CD4-positive, alpha-beta T cell treated with Interleukin-12 subunit alpha and Interleukin-12 subunit beta, for 1 hour (primary cell): ENCODE results near the gene CAPN5.

ENCODE experiments used
- DNase-seq: peaks from one replicate; pipeline ENCODE4 v3.0.0-alpha.2; 2020

Gene CAPN5

GRCh38 chr11:77121876-77122575, 55.3 kb downstream of the CAPN5 start:
- no peak for DNase-seq

DNA sequence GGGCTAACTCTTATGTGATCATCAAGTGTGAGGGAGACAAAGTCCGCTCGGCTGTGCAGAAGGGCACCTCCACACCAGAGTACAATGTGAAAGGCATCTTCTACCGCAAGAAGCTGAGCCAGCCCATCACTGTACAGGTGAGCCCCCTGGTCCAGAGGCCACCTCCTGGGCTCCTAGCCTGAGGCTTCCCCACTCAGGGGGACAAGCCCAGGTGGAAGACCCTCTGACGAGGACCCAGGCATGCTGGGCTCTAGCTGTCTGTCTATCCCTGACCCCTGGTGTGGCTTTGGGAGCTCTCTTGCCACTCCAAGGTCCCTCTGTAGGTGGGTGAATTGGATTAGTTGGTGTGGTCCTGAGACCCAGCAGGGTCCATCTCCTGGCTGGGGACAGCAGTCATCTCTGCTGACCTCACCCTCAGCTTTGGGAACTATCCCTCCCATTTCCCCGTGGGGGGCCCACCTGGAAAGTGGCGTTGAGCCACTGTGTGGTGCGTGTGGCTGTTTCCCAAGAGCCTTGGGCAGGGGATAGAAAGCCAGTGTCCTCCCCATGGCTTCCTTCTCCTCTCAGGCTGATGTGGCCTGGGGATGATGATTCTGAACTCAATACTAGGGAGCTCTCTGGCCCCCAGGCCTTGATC, 55.9 kb downstream of the CAPN5 start:
- DNase-seq, result no peak

DNA sequence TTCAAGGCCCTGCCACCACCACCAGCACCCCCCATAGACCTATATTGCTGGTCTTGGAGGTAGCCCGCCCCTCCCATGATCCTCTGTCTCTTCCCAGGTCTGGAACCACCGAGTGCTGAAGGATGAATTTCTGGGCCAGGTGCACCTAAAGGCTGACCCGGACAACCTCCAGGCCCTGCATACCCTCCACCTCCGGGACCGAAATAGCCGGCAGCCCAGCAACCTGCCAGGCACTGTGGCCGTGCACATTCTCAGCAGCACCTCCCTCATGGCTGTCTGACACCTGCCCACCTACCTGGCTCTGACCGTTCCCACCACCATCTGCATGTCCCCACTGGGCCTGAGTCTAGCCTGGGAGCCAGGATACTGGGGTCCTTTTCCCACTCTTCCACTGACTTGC, 56.8 kb downstream of the CAPN5 start:
- DNase-seq, result no peak

DNA sequence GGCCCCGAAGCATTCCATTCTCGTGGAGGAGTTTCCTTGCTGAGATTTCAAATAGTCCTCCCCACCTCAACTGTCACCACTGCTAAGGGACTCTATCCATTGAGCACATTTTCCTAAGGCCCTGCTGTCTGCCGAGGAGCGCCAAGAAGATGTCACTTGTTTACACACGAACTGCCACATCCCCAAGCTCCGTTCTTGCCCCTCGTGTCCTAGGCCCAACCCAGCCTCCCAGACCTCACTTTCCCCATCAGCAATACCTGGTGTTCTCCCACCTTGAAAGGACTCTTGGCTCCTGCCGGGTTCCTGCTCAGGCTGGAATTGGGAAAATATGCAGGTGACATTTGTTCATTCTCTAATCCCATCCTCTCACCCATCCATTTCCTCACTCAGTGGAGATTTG, 57.3 kb downstream of the CAPN5 start:
- DNase-seq, result no peak

DNA sequence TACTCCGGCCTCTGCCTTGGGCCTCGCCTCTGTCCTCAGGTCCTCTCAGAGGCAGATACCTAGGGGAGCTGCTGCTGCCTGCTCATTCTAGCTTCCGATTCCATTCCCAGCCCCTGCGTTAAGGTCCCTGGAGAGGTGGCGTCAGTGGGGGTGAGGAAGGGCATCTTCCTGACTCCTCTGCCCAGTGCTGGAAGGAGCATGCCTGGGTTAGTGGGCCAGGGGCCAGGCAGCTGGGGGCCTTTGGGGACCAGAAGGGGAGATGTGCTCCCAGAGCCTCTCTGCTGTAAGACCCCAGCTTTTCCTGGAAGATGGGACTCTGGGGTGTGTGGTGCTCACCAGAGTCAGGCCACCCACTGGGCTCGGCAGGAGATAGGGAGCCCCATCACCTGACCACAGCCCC, 57.7 kb downstream of the CAPN5 start:
- DNase-seq, result no peak

DNA sequence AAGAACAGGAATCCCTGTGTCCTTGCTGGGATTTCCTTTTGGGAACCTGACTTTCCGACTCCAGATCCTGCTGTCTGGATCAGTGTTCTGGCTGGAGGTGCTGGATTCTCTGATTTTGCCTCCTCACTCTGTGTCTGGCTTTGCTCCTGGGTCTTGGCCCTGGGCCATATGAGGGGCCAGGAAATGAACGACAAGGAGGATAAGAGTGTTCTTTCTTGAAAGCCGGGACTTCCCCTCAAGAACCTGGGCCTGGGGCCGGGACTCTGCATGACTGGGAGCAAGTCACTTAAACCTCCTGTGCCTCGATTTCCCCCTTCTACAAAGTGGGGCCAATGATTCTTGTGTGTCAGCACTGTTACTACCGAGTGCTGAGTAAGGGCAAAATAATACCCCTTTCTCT, 58.4 kb downstream of the CAPN5 start:
- no peak for DNase-seq

DNA sequence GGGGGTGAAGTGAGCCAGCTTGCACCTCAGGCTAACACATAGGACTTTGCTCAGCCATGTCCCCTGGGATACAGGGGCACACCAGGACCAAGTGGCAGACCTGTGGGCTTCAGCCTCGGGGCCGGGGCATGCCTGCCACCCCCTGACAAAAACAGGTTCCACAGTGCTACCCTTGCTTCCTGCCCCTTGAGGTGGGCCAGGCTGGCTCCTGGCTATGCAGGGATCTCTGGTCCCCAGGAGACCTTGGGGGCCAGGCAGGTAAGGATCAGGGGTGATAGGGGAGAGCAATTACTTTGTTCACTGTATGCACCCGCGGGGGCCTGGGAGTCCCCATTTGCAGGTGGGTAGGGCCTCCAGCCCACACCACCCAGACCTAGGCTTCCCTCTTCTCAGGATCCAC, 58.9 kb downstream of the CAPN5 start:
- no peak for DNase-seq

- DNase-seq, result no peak
Measured at GRCh38 chr11:77126156-77126775, 59.5 kb downstream of the CAPN5 start.

DNA sequence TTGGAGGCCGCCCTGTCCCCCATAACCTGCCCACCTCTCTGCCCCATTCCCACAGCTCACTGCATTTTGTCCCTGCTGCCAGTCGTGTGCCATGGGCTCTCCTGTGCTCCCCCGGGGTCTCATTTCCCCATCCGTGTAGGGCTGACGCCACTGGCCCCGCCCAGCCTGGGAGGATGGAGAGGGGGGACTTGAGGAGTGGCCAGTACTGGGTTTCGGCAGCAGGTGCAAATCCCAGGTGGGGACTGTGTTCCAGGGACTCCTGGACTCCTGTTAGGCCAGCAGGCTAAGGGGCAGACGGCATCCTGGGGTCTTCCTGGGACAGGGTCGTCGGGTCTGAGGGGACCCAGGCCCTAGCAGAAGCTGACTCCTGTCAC, 60.1 kb downstream of the CAPN5 start:
- no peak for DNase-seq

DNA sequence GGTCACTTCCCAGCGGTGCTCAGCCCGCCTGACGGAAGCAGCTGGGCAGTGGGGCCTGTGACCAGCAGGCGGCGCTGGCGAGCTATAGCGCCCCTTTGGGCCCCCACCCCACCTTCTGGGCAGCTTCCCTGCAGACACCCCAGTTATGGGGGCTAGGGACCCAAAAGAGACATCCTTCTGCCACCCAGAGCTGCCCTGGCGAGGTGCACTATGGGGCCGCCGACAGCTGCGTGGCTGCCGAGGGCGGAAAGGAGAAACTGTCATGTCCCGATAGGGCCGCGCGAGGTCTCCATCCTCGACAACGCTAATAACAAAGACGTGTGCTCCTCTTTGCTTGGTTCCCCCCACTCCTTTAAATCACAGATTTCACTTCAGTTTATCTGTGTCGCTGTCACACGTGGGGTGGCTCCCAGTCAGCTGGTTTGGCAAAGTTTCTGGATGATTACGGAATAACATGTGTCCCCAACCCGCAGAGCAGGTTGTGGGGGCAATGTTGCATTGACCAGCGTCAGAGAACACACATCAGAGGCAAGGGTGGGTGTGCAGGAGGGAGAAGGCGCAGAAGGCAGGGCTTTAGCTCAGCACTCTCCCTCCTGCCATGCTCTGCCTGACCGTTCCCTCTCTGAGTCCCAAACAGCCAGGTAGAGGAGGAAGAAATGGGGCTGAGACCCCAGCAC, 60.6 kb downstream of the CAPN5 start:
- DNase-seq, result peak; percentile 55

DNA sequence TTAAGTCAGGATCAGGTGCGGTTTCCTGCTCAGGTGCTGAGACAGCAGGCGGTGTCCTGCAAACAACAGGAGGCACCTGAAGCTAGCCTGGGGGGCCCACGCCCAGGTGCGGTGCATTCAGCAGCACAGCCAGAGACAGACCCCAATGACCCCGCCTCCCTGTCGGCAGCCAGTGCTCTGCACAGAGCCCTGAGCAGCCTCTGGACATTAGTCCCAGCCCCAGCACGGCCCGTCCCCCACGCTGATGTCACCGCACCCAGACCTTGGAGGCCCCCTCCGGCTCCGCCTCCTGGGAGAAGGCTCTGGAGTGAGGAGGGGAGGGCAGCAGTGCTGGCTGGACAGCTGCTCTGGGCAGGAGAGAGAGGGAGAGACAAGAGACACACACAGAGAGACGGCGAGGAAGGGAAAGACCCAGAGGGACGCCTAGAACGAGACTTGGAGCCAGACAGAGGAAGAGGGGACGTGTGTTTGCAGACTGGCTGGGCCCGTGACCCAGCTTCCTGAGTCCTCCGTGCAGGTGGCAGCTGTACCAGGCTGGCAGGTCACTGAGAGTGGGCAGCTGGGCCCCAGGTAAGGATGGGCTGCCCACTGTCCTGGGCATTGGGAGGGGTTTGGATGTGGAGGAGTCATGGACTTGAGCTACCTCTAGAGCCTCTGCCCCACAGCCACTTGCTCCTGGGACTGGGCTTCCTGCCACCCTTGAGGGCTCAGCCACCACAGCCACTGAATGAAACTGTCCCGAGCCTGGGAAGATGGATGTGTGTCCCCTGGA, 61.3 kb downstream of the CAPN5 start, which contains the start of gene MYO7A:
Gene MYO7A (plus strand): TSS at position 327 of the 772 bp plus-strand sequence. CDS start 2,389 bp downstream, outside the sequence.
- no peak for DNase-seq

DNA sequence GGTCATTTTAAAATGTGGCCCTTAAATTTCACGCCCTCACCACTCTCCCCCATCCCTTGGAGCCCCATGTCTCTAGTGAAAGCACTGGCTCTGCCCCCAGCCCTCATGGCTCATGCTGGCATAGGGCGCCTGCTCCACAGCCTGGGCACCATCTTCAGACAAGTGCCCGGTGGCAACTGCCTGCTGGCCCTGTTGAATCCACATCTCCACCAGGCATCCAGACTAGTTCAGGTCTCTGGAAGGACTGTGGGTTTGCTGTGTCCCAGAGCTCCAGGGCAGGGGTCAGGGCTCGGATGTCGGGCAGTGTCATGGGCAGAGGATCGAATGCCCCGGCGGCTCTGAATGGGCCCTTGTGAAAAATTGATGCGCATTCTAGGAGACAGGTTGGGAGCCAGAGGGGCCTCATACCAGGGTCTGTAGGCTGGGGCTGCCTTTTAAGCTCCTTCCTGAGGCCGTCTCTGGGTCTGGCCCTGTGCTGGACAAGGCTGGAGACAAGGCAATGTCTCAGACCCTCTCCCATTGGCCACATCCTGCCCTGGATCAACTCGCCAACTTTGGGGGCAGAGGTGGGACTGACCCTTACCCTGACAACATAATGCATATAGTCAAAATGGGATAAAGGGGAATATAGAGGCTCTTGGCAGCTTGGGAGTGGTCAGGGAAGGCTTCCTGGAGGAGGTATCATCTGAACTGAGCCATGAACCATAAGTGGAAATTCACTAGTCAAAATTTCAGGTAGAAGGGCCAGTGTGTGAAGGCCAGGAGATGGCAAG, 62.5 kb downstream of the CAPN5 start:
- DNase-seq, result no peak

DNA sequence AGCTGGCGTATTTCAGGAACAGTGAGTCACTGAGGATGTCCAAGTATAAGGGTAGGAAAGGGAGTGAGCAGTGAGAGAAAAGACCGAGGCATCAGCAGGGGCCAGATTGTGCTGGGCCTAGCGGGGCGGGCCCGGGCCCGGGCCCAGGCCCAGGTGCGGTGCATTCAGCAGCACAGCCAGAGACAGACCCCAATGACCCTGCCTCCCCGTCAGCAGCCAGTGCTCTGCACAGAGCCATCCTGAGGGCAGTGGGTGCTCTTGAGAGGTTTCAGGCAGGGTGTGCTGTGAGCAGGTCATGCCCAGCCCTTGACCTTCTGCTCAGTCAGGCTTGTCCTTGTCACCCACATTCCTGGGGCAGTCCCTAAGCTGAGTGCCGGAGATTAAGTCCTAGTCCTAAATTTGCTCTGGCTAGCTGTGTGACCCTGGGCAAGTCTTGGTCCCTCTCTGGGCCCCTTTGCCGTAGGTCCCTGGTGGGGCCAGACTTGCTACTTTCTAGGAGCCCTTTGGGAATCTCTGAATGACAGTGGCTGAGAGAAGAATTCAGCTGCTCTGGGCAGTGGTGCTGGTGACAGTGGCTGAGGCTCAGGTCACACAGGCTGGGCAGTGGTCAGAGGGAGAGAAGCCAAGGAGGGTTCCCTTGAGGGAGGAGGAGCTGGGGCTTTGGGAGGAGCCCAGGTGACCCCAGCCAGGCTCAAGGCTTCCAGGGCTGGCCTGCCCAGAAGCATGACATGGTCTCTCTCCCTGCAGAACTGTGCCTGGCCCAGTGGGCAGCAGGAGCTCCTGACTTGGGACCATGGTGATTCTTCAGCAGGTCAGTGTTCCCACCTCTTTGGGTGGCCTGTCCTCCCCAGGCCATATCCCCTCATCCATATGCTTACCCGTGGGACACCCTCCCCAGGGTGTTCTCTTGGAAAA, 63.3 kb downstream of the CAPN5 start:
- DNase-seq, result no peak

DNA sequence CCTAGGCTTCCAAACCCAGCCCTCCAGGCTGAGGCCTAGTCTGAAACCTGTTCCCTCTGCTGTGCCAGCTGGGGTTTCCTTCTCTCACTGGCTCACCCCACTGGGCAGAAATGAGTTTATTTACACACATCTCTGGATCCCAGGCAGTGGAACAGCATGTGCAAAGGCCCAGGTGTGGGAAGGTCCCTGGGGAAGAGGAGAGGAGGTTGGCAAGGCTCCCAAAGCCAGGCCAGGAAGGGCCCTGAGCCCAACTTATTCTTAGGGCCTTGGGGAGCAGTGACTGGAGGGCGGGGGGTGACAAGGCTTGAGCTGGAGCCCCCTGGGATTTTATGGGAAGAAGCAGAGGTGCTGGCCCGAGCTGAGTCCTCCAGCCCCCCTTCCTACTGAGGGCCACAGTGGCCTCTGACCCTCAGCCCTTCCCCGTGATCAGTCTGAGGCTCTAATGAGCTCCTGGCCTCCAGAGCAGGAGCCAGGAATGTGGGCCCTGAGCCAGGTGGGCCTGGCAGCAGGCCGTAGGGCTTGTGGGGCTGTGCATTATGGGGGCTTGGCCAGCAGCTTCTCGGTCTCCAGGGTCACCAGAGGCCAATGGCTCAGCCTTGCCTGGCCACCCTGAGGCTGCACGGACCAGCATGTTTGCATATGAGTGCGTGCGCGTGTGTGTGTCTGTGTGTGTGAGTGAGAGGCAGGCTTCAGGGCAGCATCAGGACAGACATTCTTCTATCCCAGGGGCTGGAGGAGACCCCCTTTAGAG, 64.2 kb downstream of the CAPN5 start:
- DNase-seq, result no peak

- no peak for DNase-seq
Measured at GRCh38 chr11:77131560-77131959, 64.8 kb downstream of the CAPN5 start.

GRCh38 chr11:77135069-77135468, 68.3 kb downstream of the CAPN5 start:
- no peak for DNase-seq

DNA sequence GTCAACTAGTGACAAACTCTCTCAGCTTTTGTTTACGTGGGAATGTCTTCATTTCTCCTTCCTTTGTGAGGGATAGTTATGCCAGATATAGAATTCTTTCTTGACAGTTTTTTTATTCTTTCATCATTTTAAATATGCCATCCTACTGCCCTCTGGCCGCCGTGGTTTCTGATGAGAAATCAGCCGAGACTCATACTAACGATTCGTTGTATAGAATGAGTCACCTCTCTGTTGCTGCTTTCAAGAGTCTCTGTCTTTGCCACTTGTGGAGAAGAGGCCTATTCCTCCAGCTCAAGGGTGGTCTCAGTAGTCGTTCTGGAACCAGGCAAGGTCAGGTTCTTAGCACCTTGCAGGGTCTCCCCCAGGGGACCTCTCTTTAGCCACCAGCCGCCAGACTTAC, 69.3 kb downstream of the CAPN5 start:
- no peak for DNase-seq

GRCh38 chr11:77136784-77137420, 70.1 kb downstream of the CAPN5 start:
- no peak for DNase-seq

DNA sequence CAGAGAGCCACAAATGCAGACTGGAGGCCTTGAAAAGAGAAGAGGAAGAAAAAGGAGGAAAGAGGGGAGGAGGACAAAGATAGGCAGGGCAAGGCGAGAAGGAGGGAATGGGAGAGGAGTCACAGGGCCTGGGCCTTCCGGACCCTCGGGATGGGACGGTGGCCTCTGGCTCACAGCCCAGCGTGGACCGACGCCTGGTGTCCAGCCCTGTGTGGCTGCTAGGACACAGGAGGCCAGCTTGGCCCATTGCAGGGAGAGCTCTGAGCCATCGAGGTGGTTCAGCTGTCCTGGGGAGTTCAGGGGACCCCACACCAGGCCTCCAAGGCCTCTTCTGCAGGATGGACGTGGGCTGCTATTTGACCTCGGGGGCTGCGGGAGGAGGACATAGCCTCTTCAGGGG, 70.7 kb downstream of the CAPN5 start:
- DNase-seq, result no peak
